SK-N-MC (cell line): ENCODE data around the gene THADA.

ENCODE experiments used
- EZH2 ChIP-seq: fragments of 200-600 bp; sonication (generic); IDR thresholded peaks from one replicate; pipeline ENCODE4 v1.6.1; 2017; ENCODE audit warnings: antibody characterized with exemption
- POLR2AphosphoS5 ChIP-seq: IDR thresholded peaks from 2 replicates; pipeline ENCODE4 v1.6.1; 2012; ENCODE audit warnings: mild to moderate bottlenecking, low read depth, low read length, borderline replicate concordance

- TF ChIP-seq POLR2AphosphoS5 (no peak), EZH2 (no peak)
Measured at GRCh38 chr2:43268066-43268953, 327.5 kb downstream of the THADA start.
